Measurements from ENCODE around the gene CTNNA2. TPM values are rescaled to one million over a fixed set of nuclear protein-coding genes. Genes with fewer than 3 reads are reported as not detected.

CTNNA2 gene
- total RNA-seq, 1 experiment from 2014 or later, result 5.5 TPM

- Histone ChIP-seq H3K23ac (ENCODE audit: insufficient read length, low read depth, low read length) (no peak overlapping the region), H3K4me1 (ENCODE audit: insufficient read depth, low read length) (peaks cover 2% of the 10 kb centered on the region; the same call in 1 of the 2 replicates), H3K79me2 (ENCODE audit: insufficient read depth, low read length) (no peaks in the 10 kb centered on the region), H4K91ac (ENCODE audit: insufficient read length, low read depth, low read length) (no peak overlapping the region), H3K18ac (ENCODE audit: insufficient read length, low read depth, low read length) (no peak overlapping the region), H3K56ac (ENCODE audit: insufficient read length, low read depth, low read length) (no peak overlapping the region), H3K9ac (ENCODE audit: extremely low read depth, insufficient read length, low read length) (no peak overlapping the region), H3K14ac (ENCODE audit: insufficient read depth, low read length) (no peak overlapping the region), H3K23me2 (ENCODE audit: insufficient read length, low read depth, low read length, poor library complexity, severe bottlenecking) (no peaks in the 10 kb centered on the region), H3K4me2 (ENCODE audit: insufficient read depth, insufficient read length, low read length) (no peak overlapping the region), H2BK20ac (ENCODE audit: low read depth, low read length, poor library complexity, severe bottlenecking) (no peak overlapping the region), H4K20me1 (ENCODE audit: control insufficient read depth, insufficient read depth, insufficient read length) (no peaks in the 10 kb centered on the region), H3K27me3 (ENCODE audit: insufficient read depth, low read length) (no peaks in the 10 kb centered on the region), H2AFZ (ENCODE audit: low read length) (no peak overlapping the region), H3K4ac (ENCODE audit: low read depth, low read length) (no peak overlapping the region), H4K8ac (replicated peaks; ENCODE audit: insufficient read length, low read depth, low read length) (no peak overlapping the region), H2BK5ac (ENCODE audit: insufficient read length, low read length) (no peak overlapping the region), H3K27ac (ENCODE audit: insufficient read length, low read depth, low read length) (no peak overlapping the region), H3K79me1 (ENCODE audit: insufficient read depth, low read depth, low read length, poor library complexity, severe bottlenecking) (no peaks in the 10 kb centered on the region), H3T11ph (ENCODE audit: low read length) (no peak overlapping the region), H2BK15ac (ENCODE audit: low read depth, low read length) (no peak overlapping the region), H2BK120ac (ENCODE audit: low read depth, low read length, poor library complexity, severe bottlenecking) (no peak overlapping the region), H2BK12ac (ENCODE audit: insufficient read length, low read depth, low read length) (no peak overlapping the region), H2AK5ac (ENCODE audit: insufficient read length, low read length) (no peak overlapping the region), H4K5ac (ENCODE audit: insufficient read length, low read depth, low read length) (no peak overlapping the region), H3K9me3 (ENCODE audit: control insufficient read depth, low read depth, low read length) (no peaks in the 10 kb centered on the region)
- no peak overlapping the region for H3K4me3 Mint-ChIP-seq
- H3K27ac Mint-ChIP-seq, result no peak overlapping the region
- no peaks in the 10 kb centered on the region for H3K36me3 Mint-ChIP-seq (ENCODE audit: insufficient read depth in 1 of 3, low read depth in 3 of 3)
- H3K9me3 Mint-ChIP-seq, result no peaks in the 10 kb centered on the region
- WGBS (ENCODE audit: extremely low coverage, insufficient read length, low lambda C conversion rate), result no CpG with 5 or more reads among the region's 2 CpGs
- no peak for DNase-seq
- H3K4me1 Mint-ChIP-seq, result peaks cover 5 to 8% of the 10 kb centered on the region in 2 experiments
- TF ChIP-seq, protein P1, sequence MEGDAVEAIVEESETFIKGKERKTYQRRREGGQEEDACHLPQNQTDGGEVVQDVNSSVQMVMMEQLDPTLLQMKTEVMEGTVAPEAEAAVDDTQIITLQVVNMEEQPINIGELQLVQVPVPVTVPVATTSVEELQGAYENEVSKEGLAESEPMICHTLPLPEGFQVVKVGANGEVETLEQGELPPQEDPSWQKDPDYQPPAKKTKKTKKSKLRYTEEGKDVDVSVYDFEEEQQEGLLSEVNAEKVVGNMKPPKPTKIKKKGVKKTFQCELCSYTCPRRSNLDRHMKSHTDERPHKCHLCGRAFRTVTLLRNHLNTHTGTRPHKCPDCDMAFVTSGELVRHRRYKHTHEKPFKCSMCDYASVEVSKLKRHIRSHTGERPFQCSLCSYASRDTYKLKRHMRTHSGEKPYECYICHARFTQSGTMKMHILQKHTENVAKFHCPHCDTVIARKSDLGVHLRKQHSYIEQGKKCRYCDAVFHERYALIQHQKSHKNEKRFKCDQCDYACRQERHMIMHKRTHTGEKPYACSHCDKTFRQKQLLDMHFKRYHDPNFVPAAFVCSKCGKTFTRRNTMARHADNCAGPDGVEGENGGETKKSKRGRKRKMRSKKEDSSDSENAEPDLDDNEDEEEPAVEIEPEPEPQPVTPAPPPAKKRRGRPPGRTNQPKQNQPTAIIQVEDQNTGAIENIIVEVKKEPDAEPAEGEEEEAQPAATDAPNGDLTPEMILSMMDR (conservative IDR thresholded peaks at IDR 0.05), result no peak
- H3K27me3 Mint-ChIP-seq (ENCODE audit: low read depth), result no peaks in the 10 kb centered on the region
Observed at GRCh38 chr2:80048296-80048695, 535.4 kb downstream of the CTNNA2 start.

All from H9 (cell line).